HG03159 (cell line): ENCODE measurements around the gene PSMA7.
"Not testable (repeated sequence)": the region's sequence is repeated elsewhere in the genome, so short reads cannot be mapped to it uniquely, and the experiment has no call there.

ENCODE experiments used
- ATAC-seq: cut with Tn5 transposase; IDR thresholded peaks from one replicate; pipeline ENCODE4 v1.9.1; 2021; ENCODE audit warnings: mild to moderate bottlenecking, moderate library complexity; ENCODE audit not compliant: unreplicated experiment

Gene PSMA7

GRCh38 chr20:62121776-62122653 lies 21.2 kb downstream of the PSMA7 start, which contains the start of gene LSM14B:
TSS of gene LSM14B (plus strand) at chr20:62122475. CDS start at chr20:62122667, 192 bp downstream.
- peak; percentile 78 for ATAC-seq

- ATAC-seq: peak; percentile 4
Measured at GRCh38 chr20:62120990-62121775, 22.0 kb downstream of the PSMA7 start.

- ATAC-seq: no peak
Measured at GRCh38 chr20:62120365-62120762, 22.8 kb downstream of the PSMA7 start.

GRCh38 chr20:62119591-62120364 lies 23.4 kb downstream of the PSMA7 start:
- no peak for ATAC-seq

- no peak for ATAC-seq
Measured at GRCh38 chr20:62119115-62119514, 24.1 kb downstream of the PSMA7 start.

- ATAC-seq: no peak
Measured at GRCh38 chr20:62118113-62119043, 24.8 kb downstream of the PSMA7 start.

- no peak for ATAC-seq
Measured at GRCh38 chr20:62117658-62118057, 25.5 kb downstream of the PSMA7 start.

GRCh38 chr20:62117362-62117646 lies 25.9 kb downstream of the PSMA7 start:
- ATAC-seq: no peak

GRCh38 chr20:62116558-62117361 lies 26.4 kb downstream of the PSMA7 start:
- ATAC-seq: no peak

GRCh38 chr20:62115800-62116407 lies 27.3 kb downstream of the PSMA7 start:
- ATAC-seq: not testable (repeated sequence)

- no peak for ATAC-seq
Measured at GRCh38 chr20:62114894-62115293, 28.3 kb downstream of the PSMA7 start.

- no peak for ATAC-seq
Measured at GRCh38 chr20:62112368-62112767, 30.8 kb downstream of the PSMA7 start.

- no peak for ATAC-seq
Measured at GRCh38 chr20:62111148-62111547, 32.0 kb downstream of the PSMA7 start.

- ATAC-seq: no peak
Measured at GRCh38 chr20:62105592-62105991, 37.6 kb downstream of the PSMA7 start.

GRCh38 chr20:62104791-62105345 lies 38.3 kb downstream of the PSMA7 start:
- ATAC-seq: no peak

- no peak for ATAC-seq
Measured at GRCh38 chr20:62104234-62104789, 38.9 kb downstream of the PSMA7 start.

- ATAC-seq: no peak
Measured at GRCh38 chr20:62103508-62104233, 39.5 kb downstream of the PSMA7 start.

GRCh38 chr20:62101078-62101477 lies 42.1 kb downstream of the PSMA7 start:
- no peak for ATAC-seq
